Neural cell (in vitro differentiated cells): ENCODE data around the gene CROCC. TPM values are rescaled to one million over a fixed set of nuclear protein-coding genes. Genes with fewer than 3 reads are reported as not detected.
A peak's percentile ranks its signal among the peaks of the same experiment; 100 is the strongest.

Source experiments
- H2AFZ ChIP-seq: fragments of 200-600, 300-800 bp; sonication (generic), shearing (Covaris generic); 2 replicates; pipeline ENCODE4 v1.6.0; 2014; ENCODE audit warnings: low read depth, mild to moderate bottlenecking, antibody characterized with exemption, low read length, moderate library complexity
- H3F3A ChIP-seq: fragments of 200-600 bp; shearing (Covaris generic); 2 replicates; pipeline ENCODE4 v1.6.1; 2016; ENCODE audit warnings: mild to moderate bottlenecking, moderate library complexity, mixed read lengths, antibody characterized with exemption, low read length; ENCODE audit not compliant: insufficient read depth, poor library complexity, severe bottlenecking
- H3K27ac ChIP-seq: fragments of 200-600, 300-800 bp; sonication (generic), shearing (Covaris generic); 2 replicates; pipeline ENCODE4 v1.5.1; 2014; ENCODE audit warnings: mild to moderate bottlenecking, low read length, moderate library complexity
- H3K27me3 ChIP-seq: fragments of 300-800, 200-600 bp; sonication (generic), shearing (Covaris generic); 2 replicates; pipeline ENCODE4 v1.6.0; 2014; ENCODE audit warnings: mild to moderate bottlenecking, low read depth, low read length, moderate library complexity; ENCODE audit not compliant: insufficient read depth
- H3K36me3 ChIP-seq: fragments of 300-800, 200-600 bp; sonication (generic), shearing (Covaris generic); 2 replicates; pipeline ENCODE4 v1.5.1; 2014; ENCODE audit warnings: mild to moderate bottlenecking, antibody characterized with exemption, low read length, moderate library complexity; ENCODE audit not compliant: insufficient read depth
- H3K4me2 ChIP-seq: fragments of 300-800, 200-600 bp; sonication (generic), shearing (Covaris generic); 2 replicates; pipeline ENCODE4 v1.6.0; 2014; ENCODE audit warnings: mild to moderate bottlenecking, low read length
- H3K4me3 ChIP-seq: fragments of 300-800, 200-600 bp; sonication (generic), shearing (Covaris generic); 2 replicates; pipeline ENCODE4 v1.5.1; 2014; ENCODE audit warnings: mild to moderate bottlenecking, low read length, moderate library complexity
- H3K79me2 ChIP-seq: fragments of 200-600 bp; shearing (Covaris generic); replicated peaks from 2 replicates; pipeline ENCODE4 v1.6.0; 2014; ENCODE audit warnings: mild to moderate bottlenecking, low read length, moderate library complexity; ENCODE audit not compliant: insufficient read depth
- H3K9ac ChIP-seq: fragments of 300-800, 200-600 bp; sonication (generic), shearing (Covaris generic); 2 replicates; pipeline ENCODE4 v1.6.1; 2016; ENCODE audit warnings: mild to moderate bottlenecking, low read length, mixed read lengths
- H3K9me2 ChIP-seq: fragments of 200-600 bp; shearing (Covaris generic); 2 replicates; pipeline ENCODE4 v1.6.1; 2016; ENCODE audit warnings: mild to moderate bottlenecking, low read length, mixed read lengths; ENCODE audit not compliant: insufficient read depth
- H3K9me3 ChIP-seq: fragments of 200-600, 300-800 bp; sonication (generic), shearing (Covaris generic); 2 replicates; pipeline ENCODE4 v1.6.1; 2016; ENCODE audit warnings: mild to moderate bottlenecking, mixed run types, low read length, moderate library complexity, mixed read lengths
- H4K20me1 ChIP-seq: fragments of 200-600 bp; shearing (Covaris generic); 2 replicates; pipeline ENCODE4 v1.6.1; 2016; ENCODE audit warnings: mild to moderate bottlenecking, mixed run types; ENCODE audit not compliant: insufficient read depth
- EP300 ChIP-seq: fragments of 450-650 bp; conservative IDR thresholded peaks from 2 replicates; pipeline ENCODE4 v1.6.1; 2014; ENCODE audit warnings: antibody characterized with exemption, mild to moderate bottlenecking, moderate library complexity; ENCODE audit not compliant: poor library complexity, severe bottlenecking
- EZH2 ChIP-seq: fragments of 200-600, 300-800 bp; shearing (Covaris generic), sonication (generic); IDR thresholded peaks from 2 replicates; pipeline ENCODE4 v1.6.1; 2014; ENCODE audit warnings: antibody characterized with exemption, low read length, borderline replicate concordance, mild to moderate bottlenecking; ENCODE audit not compliant: insufficient read depth, poor library complexity, severe bottlenecking
- MXI1 ChIP-seq: fragments of 450-650 bp; conservative IDR thresholded peaks from 2 replicates; pipeline ENCODE4 v1.6.1; 2014; ENCODE audit warnings: antibody characterized with exemption, mild to moderate bottlenecking; ENCODE audit not compliant: poor library complexity, severe bottlenecking
- POLR2AphosphoS5 ChIP-seq: IDR thresholded peaks from 2 replicates; pipeline ENCODE4 v1.6.1; 2012
- RAD21 ChIP-seq: fragments of 450-650 bp; conservative IDR thresholded peaks from 2 replicates; pipeline ENCODE4 v1.6.1; 2014; ENCODE audit warnings: antibody characterized with exemption, mild to moderate bottlenecking, moderate library complexity
- SMC3 ChIP-seq: fragments of 450-650 bp; conservative IDR thresholded peaks from 2 replicates; pipeline ENCODE4 v1.6.1; 2014; ENCODE audit warnings: antibody characterized with exemption, mild to moderate bottlenecking, moderate library complexity; ENCODE audit not compliant: poor library complexity
- TAF1 ChIP-seq: IDR thresholded peaks from 2 replicates; pipeline ENCODE4 v1.6.1; 2012; ENCODE audit warnings: low read depth
- polyA plus RNA-seq: library from polyadenylated mRNA; depleted of rRNA; stranded (reverse); fragments of >200 nt; gene quantifications from 2 replicates; pipeline ENCODE4 v1.2.3, GENCODE V29; 2014
- TF ChIP-seq, protein P1 (sequence below): fragments of 450-650 bp; IDR thresholded peaks from 2 replicates; pipeline ENCODE4 v1.5.1; 2014; ENCODE audit warnings: antibody characterized with exemption, mild to moderate bottlenecking, moderate library complexity; ENCODE audit not compliant: poor library complexity, severe bottlenecking
- TF ChIP-seq, protein P2 (sequence below): IDR thresholded peaks from 2 replicates; pipeline ENCODE4 v1.6.1; 2012; ENCODE audit warnings: borderline replicate concordance

CROCC gene
- polyA plus RNA-seq, 1 donor from 2014 or later = 26.3 TPM

DNA sequence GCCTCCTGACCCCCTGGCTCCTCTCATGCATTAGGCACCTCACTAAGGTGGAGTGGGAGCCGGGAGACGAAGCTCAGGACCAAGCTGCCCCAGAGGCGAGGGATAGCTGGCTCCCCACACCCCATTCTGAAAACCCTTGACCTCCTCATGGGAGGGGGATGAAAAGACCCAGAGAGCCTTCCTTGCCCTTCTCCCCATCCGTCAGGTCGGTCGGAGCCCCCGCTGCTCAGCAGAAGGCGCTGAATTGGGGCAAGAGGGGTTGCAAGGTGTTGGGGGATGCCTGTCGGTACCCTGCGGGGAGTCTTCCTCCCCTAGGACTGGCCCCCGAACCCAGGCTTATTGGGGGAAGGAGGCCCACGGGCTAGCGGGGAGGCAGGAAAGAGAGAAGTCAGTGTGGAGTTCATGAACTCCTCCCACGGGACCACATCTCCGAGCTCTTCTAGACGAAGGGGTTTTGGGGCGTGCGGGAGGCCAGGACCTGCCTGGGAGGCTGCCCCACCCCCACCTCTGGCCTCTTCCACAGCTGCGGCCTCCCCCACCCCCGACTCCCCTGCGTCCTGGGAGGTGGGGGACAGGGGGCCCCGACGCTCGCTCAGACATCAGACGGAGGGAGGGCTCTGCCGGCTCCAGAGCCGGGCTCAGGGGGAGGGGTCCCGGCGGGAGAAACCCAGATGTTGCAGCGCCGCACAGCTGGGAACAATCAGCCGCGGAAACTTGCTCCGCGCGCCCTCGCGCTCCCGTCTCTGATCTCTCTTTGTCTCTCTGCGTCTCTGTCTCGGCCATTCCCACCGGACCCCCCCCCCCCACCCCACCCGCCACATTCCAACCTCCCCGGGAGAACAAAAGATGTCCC, 58.0 kb downstream of the CROCC start:
- peak overlapping the region; percentile 74 for H3K4me3 ChIP-seq
- H3K9ac ChIP-seq = peak overlapping the region; percentile 70
- peak overlapping the region; percentile 52 for H3K4me2 ChIP-seq
- no peaks in the 10 kb centered on the region for H3K9me3 ChIP-seq
- H2AFZ ChIP-seq = peak overlapping the region; percentile 27
- no peak overlapping the region for H3K27ac ChIP-seq
- no peaks in the 10 kb centered on the region for H3K9me2 ChIP-seq
- H3F3A ChIP-seq = no peaks in the 10 kb centered on the region
- no peaks in the 10 kb centered on the region for H3K36me3 ChIP-seq
- no peaks in the 10 kb centered on the region for H4K20me1 ChIP-seq
- peaks cover 4% of the 10 kb centered on the region for H3K27me3 ChIP-seq
- peaks cover 4% of the 10 kb centered on the region for H3K79me2 ChIP-seq
- no peak for TF ChIP-seq TAF1
- TF ChIP-seq, protein P1, sequence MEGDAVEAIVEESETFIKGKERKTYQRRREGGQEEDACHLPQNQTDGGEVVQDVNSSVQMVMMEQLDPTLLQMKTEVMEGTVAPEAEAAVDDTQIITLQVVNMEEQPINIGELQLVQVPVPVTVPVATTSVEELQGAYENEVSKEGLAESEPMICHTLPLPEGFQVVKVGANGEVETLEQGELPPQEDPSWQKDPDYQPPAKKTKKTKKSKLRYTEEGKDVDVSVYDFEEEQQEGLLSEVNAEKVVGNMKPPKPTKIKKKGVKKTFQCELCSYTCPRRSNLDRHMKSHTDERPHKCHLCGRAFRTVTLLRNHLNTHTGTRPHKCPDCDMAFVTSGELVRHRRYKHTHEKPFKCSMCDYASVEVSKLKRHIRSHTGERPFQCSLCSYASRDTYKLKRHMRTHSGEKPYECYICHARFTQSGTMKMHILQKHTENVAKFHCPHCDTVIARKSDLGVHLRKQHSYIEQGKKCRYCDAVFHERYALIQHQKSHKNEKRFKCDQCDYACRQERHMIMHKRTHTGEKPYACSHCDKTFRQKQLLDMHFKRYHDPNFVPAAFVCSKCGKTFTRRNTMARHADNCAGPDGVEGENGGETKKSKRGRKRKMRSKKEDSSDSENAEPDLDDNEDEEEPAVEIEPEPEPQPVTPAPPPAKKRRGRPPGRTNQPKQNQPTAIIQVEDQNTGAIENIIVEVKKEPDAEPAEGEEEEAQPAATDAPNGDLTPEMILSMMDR = no peak
- TF ChIP-seq, protein P2, sequence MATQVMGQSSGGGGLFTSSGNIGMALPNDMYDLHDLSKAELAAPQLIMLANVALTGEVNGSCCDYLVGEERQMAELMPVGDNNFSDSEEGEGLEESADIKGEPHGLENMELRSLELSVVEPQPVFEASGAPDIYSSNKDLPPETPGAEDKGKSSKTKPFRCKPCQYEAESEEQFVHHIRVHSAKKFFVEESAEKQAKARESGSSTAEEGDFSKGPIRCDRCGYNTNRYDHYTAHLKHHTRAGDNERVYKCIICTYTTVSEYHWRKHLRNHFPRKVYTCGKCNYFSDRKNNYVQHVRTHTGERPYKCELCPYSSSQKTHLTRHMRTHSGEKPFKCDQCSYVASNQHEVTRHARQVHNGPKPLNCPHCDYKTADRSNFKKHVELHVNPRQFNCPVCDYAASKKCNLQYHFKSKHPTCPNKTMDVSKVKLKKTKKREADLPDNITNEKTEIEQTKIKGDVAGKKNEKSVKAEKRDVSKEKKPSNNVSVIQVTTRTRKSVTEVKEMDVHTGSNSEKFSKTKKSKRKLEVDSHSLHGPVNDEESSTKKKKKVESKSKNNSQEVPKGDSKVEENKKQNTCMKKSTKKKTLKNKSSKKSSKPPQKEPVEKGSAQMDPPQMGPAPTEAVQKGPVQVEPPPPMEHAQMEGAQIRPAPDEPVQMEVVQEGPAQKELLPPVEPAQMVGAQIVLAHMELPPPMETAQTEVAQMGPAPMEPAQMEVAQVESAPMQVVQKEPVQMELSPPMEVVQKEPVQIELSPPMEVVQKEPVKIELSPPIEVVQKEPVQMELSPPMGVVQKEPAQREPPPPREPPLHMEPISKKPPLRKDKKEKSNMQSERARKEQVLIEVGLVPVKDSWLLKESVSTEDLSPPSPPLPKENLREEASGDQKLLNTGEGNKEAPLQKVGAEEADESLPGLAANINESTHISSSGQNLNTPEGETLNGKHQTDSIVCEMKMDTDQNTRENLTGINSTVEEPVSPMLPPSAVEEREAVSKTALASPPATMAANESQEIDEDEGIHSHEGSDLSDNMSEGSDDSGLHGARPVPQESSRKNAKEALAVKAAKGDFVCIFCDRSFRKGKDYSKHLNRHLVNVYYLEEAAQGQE = no peak
- no peak for TF ChIP-seq SMC3
- no peak for TF ChIP-seq MXI1
- no peak for TF ChIP-seq POLR2AphosphoS5
- no peak for TF ChIP-seq EZH2
- no peak for TF ChIP-seq RAD21
- TF ChIP-seq EP300 = no peak

DNA sequence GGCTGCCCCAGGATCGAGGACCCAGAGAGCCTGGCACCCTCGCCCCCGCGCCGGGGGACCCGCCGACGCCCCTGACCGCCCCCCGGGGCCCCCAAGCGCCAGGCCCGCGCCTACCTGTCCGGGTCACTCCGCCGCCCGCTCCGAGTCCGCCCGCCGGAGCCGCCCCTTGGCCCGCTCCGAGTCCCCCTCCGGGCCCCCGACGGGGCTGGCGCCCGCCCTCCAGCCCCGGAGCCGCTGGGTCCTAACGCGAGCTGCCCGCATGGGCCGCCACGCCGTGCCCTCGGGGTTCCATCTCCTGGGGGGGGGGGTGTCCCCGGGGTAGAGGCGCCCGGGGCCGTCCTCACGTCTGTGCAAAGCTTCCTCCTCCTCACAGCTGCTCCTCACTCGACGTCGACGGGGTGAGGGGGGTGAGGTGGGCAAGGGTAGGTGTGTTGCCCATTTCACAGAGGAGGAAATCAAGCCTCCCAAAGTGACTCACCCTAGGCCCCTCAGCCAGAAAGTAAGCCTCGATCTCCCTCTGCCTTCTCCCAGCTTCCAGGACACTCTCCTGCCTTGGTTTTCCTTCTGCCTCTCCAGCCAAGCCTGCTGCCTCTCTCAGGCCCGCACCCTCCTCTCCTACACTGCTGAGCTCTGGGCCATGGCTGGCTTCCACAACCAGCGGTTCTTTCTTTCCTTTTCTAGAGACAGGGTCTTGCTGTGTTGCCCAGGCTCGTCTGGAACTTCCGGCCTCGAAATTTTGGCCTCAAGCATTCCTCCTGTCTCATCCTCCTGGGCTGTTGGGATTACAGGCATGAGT, 58.9 kb downstream of the CROCC start, which contains the start of gene MFAP2:
Gene MFAP2, minus strand, starts transcription at position 148 of the 796 bp plus-strand sequence. CDS start 2,347 bp downstream, outside the sequence.
- Histone ChIP-seq H3K79me2 (peaks cover 4% of the 10 kb centered on the region), H3K27ac (no peak within 1 kb of the TSS), H3K27me3 (peaks cover 4% of the 10 kb centered on the region), H2AFZ (peak within 1 kb of the TSS; percentile 27), H3F3A (no peaks in the 10 kb centered on the region), H3K4me2 (peak within 1 kb of the TSS; percentile 52), H3K4me3 (peak within 1 kb of the TSS; percentile 74), H4K20me1 (no peaks in the 10 kb centered on the region), H3K9me2 (no peaks in the 10 kb centered on the region), H3K9me3 (no peaks in the 10 kb centered on the region), H3K9ac (peak within 1 kb of the TSS; percentile 70), H3K36me3 (no peaks in the 10 kb centered on the region)
- TF ChIP-seq MXI1 = peak; percentile 36
- TF ChIP-seq RAD21 = no peak
- TF ChIP-seq, protein P1 = no peak
